Measurements from ENCODE around the gene HSPBP1. TPM values are rescaled to one million over a fixed set of nuclear protein-coding genes. Genes with fewer than 3 reads are reported as not detected.

Gene HSPBP1
- polyA plus RNA-seq, 3 donors = 12.3 to 17.0 (median 15.3) TPM

GRCh38 chr19:55228015-55228391, 51.9 kb downstream of the HSPBP1 start:
- no peak overlapping the region for H3K4me3 Mint-ChIP-seq
- H3K4me3 ChIP-seq (replicated peaks in 1 of 3; ENCODE audit: low read depth in 2 of 3, low read length in 3 of 3) = no peak overlapping the region

DNA sequence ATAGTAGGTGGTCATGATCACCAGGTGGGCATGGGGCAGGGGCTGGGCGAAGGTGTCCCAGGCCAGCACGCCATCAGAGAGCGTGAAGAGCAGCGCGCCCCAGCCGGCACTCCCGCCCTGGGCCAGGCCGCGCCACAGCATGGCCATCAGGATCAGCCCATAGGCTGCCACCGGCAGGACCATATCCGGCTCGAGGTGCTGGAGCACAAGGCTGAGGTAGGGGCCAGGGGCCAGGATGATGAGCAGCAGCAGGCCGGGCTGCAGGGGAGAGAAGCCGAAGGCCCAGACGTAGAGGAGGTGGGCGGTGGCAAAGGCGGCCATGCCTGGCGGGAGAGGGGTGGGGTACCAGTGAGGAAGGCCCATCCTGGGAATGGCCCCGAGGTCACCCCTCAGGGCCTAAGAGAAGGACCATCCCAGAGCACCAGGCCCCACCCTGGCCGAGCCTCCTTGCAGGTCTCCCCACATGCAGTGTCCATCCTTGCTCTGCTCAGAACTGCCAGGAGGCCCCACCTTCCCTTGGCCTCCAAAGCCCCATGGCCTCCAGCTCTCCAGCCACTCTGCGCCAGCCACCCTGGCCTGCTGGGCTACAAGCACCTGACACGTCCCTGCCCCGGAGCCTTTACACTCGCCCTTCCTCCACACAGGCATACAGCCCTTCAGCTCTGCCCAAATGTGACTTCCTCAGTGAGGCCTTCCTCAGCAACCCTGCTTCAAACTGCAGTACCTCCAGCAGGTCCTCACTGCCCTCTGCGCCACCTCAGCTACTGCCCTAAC, 52.5 kb downstream of the HSPBP1 start:
- peak in 1 of 3 donors; percentile 2 for DNase-seq
- peak overlapping the region in 2 of 7 donors; percentile 14 to 57 for H3K27ac Mint-ChIP-seq
- no peaks in the 10 kb centered on the region for H3K4me1 ChIP-seq (ENCODE audit: control insufficient read depth in 1 of 2, insufficient read depth in 2 of 2, low read length in 2 of 2)
- peaks cover under 1% of the 10 kb centered on the region for H3K79me2 ChIP-seq (ENCODE audit: insufficient read depth, low read length)
- intact Hi-C loops (cut with micrococcal nuclease) = no loop called here
- H4K20me1 ChIP-seq (ENCODE audit: insufficient read depth, low read length) = peaks cover 94% of the 10 kb centered on the region
- peaks cover 0 to 2% (median 0%) of the 10 kb centered on the region in 7 donors for H3K9me3 Mint-ChIP-seq
- H3K27ac ChIP-seq (ENCODE audit: low read depth in 1 of 2, low read length in 2 of 2) = no peak overlapping the region
- H3K4me2 ChIP-seq (replicated peaks; ENCODE audit: extremely low read depth, low read length, poor library complexity, severe bottlenecking) = no peak overlapping the region
- no peak overlapping the region for H3K4me3 Mint-ChIP-seq
- no peaks in the 10 kb centered on the region for H3K27me3 ChIP-seq (ENCODE audit: control insufficient read depth in 2 of 2, insufficient read depth in 2 of 2, low read length in 2 of 2)
- no peak overlapping the region for H3K4me3 ChIP-seq (replicated peaks in 1 of 3; ENCODE audit: low read depth in 2 of 3, low read length in 3 of 3)
- 95% methylated on average over 19 of the region's 25 CpGs for WGBS (ENCODE audit: insufficient coverage)
- H3K27me3 Mint-ChIP-seq (ENCODE audit: low read depth in 3 of 3) = peaks cover 0 to 3% (median 3%) of the 10 kb centered on the region in 3 donors
- H3K36me3 Mint-ChIP-seq = peaks cover 42 to 64% of the 10 kb centered on the region in 2 donors
- H3K36me3 ChIP-seq (replicated peaks in 1 of 2; ENCODE audit: control insufficient read depth in 1 of 2, insufficient read depth in 2 of 2, low read length in 2 of 2) = peaks cover 60 to 70% of the 10 kb centered on the region in 2 donors
- H3K4me1 Mint-ChIP-seq = peaks cover 5% of the 10 kb centered on the region
- H3K9me3 ChIP-seq (replicated peaks in 1 of 2; ENCODE audit: control insufficient read depth in 1 of 2, insufficient read depth in 1 of 2, low read length in 2 of 2) = no peaks in the 10 kb centered on the region
- no peak overlapping the region for H2AFZ ChIP-seq (ENCODE audit: insufficient read depth, low read depth, low read length, poor library complexity, severe bottlenecking)
- H3K9ac ChIP-seq (ENCODE audit: insufficient read depth, low read length, poor library complexity, severe bottlenecking) = no peak overlapping the region
- no peak for TF ChIP-seq CTCF (IDR thresholded peaks at IDR 0.05)

More at GRCh38 chr19:55228015-55228391, 51.9 kb downstream of the HSPBP1 start:
- Mint-ChIP-seq H3K9me3 (peaks cover 0 to 2% (median 0%) of the 10 kb centered on the region in 7 donors), H3K4me1 (peaks cover 5% of the 10 kb centered on the region), H3K27me3 (ENCODE audit: low read depth in 3 of 3) (peaks cover 0 to 3% (median 0%) of the 10 kb centered on the region in 3 donors), H3K36me3 (peaks cover 48 to 70% of the 10 kb centered on the region in 2 donors), H3K27ac (peak overlapping the region in 2 of 7 donors; percentile 0 to 57)
- Histone ChIP-seq H3K4me1 (ENCODE audit: control insufficient read depth in 1 of 2, insufficient read depth in 2 of 2, low read length in 2 of 2) (no peaks in the 10 kb centered on the region), H3K4me2 (replicated peaks; ENCODE audit: extremely low read depth, low read length, poor library complexity, severe bottlenecking) (no peak overlapping the region), H3K9me3 (replicated peaks in 1 of 2; ENCODE audit: control insufficient read depth in 1 of 2, insufficient read depth in 1 of 2, low read length in 2 of 2) (no peaks in the 10 kb centered on the region), H3K9ac (ENCODE audit: insufficient read depth, low read length, poor library complexity, severe bottlenecking) (no peak overlapping the region), H2AFZ (ENCODE audit: insufficient read depth, low read depth, low read length, poor library complexity, severe bottlenecking) (no peak overlapping the region), H3K27me3 (ENCODE audit: control insufficient read depth in 2 of 2, insufficient read depth in 2 of 2, low read length in 2 of 2) (no peaks in the 10 kb centered on the region), H4K20me1 (ENCODE audit: insufficient read depth, low read length) (peaks cover 95% of the 10 kb centered on the region), H3K27ac (ENCODE audit: low read depth in 1 of 2, low read length in 2 of 2) (no peak overlapping the region), H3K79me2 (ENCODE audit: insufficient read depth, low read length) (peaks cover 6% of the 10 kb centered on the region), H3K36me3 (replicated peaks in 1 of 2; ENCODE audit: control insufficient read depth in 1 of 2, insufficient read depth in 2 of 2, low read length in 2 of 2) (peaks cover 66 to 76% of the 10 kb centered on the region in 2 donors)
- TF ChIP-seq CTCF (IDR thresholded peaks at IDR 0.05) = no peak
- DNase-seq = no peak
- 85% methylated on average over 17 of the region's 17 CpGs for WGBS (ENCODE audit: insufficient coverage)
- intact Hi-C loops (cut with micrococcal nuclease) = no loop called here
